Activated naive CD8-positive, alpha-beta T cell treated with anti-CD3 and anti-CD28 coated beads for 36 hours (primary cell): ENCODE measurements around the gene VWA3B. TPM values are rescaled to one million over a fixed set of nuclear protein-coding genes. Genes with fewer than 3 reads are reported as not detected.

ENCODE experiments used
- DNase-seq: peaks from one replicate; pipeline ENCODE4 v3.0.0; 2021
- H3K27ac Mint-ChIP-seq: one replicate; pipeline ENCODE4 v1.8.0; 2022; ENCODE audit warnings: mild to moderate bottlenecking, moderate library complexity, mixed read lengths
- H3K27me3 Mint-ChIP-seq: one replicate; pipeline ENCODE4 v1.8.0; 2022; ENCODE audit warnings: mild to moderate bottlenecking, mixed read lengths
- H3K36me3 Mint-ChIP-seq: one replicate; pipeline ENCODE4 v1.8.0; 2021; ENCODE audit warnings: mild to moderate bottlenecking, mixed read lengths
- H3K4me1 Mint-ChIP-seq: one replicate; pipeline ENCODE4 v1.8.0; 2021; ENCODE audit warnings: mixed read lengths
- H3K4me3 Mint-ChIP-seq: one replicate; pipeline ENCODE4 v1.8.0; 2022; ENCODE audit warnings: mild to moderate bottlenecking, moderate library complexity, mixed read lengths
- H3K9me3 Mint-ChIP-seq: one replicate; pipeline ENCODE4 v1.8.0; 2022; ENCODE audit warnings: mixed read lengths
- total RNA-seq, 2 experiments: library from RNA; stranded (reverse); gene quantifications; one replicate each; pipeline ENCODE4 v1.2.3, GENCODE V29; 2021

The VWA3B gene
- total RNA-seq, 2 experiments from 2014 or later, result not detected

DNA sequence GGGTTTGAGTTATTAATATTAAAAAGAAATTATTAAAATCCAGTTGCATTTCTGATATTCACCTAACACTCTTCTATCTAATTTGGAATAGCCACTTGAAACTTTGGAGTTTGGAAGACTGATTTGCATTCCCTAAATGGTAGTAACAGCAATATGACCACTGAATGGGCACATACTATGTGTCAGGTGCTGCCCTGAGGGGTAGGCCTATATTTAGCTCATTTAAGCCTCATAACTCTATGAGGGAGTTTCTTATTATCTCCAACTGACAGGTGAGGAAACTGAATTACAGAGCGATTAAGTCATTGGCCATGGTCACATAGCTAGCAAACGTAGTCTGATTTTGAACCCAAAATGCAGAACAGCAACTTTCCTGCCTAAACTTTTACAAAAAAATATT, 77.3 kb downstream of the VWA3B start:
- DNase-seq, result no peak
- Mint-ChIP-seq H3K36me3 (no peaks in the 10 kb centered on the region), H3K4me3 (no peak overlapping the region), H3K27me3 (peaks cover 6% of the 10 kb centered on the region), H3K27ac (no peak overlapping the region), H3K4me1 (no peaks in the 10 kb centered on the region), H3K9me3 (no peaks in the 10 kb centered on the region)

DNA sequence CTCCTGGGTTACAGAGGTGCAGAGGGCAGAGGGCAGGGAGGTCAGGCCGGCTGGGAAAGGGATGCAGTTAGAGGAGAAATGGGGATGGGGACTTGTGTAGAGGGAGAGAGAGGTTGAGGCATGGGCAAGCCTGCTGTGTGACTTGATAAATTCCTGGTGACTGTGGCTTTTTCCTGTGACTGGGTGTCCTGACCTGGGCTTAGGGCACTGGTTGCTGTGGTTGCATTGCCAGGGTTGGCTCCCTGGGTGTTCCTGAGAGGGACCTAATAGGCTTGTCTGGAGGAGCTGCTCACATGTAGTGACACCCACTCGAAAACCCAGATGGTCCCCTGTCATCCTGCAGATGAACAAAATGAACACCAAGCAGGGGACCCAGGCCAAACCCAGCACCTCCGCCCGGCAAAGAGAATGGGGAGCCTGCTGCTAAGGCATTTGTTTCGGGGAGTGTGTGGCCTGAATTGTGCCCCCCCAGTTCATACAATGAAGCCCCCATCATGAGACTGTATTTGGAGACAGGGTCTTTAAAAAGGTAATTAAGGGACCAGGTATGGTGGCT, 78.6 kb downstream of the VWA3B start:
- H3K4me1 Mint-ChIP-seq, result no peaks in the 10 kb centered on the region
- H3K9me3 Mint-ChIP-seq, result no peaks in the 10 kb centered on the region
- H3K36me3 Mint-ChIP-seq, result no peaks in the 10 kb centered on the region
- no peak for DNase-seq
- H3K4me3 Mint-ChIP-seq, result no peak overlapping the region
- H3K27ac Mint-ChIP-seq, result no peak overlapping the region
- peaks cover 18% of the 10 kb centered on the region for H3K27me3 Mint-ChIP-seq

DNA sequence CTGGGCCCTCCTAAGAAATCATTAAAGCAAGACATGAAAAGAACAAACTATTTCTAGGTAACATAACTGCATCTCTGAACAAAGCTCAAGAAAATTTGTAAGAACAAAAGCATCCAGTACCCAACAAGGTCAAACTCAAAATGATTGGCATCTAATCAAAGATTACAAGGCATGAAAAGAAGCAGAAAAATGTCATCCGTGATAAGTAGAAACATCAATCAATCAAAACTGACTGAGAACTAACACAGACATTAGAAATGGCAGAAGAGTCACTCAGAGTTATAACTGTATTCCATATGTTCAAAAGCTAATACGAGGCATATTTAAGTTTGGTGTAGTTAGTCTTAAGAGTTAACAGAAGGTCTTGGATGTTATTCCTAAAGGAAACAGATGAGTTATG, 80.9 kb downstream of the VWA3B start:
- no peak overlapping the region for H3K27ac Mint-ChIP-seq
- no peaks in the 10 kb centered on the region for H3K36me3 Mint-ChIP-seq
- H3K4me1 Mint-ChIP-seq, result no peaks in the 10 kb centered on the region
- peaks cover 37% of the 10 kb centered on the region for H3K27me3 Mint-ChIP-seq
- no peaks in the 10 kb centered on the region for H3K9me3 Mint-ChIP-seq
- no peak for DNase-seq
- no peak overlapping the region for H3K4me3 Mint-ChIP-seq

DNA sequence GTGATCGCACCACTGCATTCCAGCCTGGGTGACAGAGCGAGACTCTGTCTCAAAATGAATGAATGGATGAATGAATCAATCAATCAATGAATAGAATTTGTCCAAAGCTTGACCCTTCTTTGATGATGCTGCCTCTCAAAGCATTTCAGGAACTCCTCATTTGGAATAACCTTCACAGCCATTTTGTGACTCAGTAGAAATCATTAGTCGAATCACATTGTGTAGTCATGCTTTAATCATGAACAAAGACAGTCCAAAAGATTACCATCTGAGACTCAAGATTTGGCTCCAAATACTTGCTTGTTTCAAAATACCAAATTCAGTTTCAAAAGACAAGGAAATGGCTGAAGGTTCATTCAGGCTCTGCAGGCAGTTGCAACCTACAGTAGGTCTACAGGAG, 83.1 kb downstream of the VWA3B start:
- Mint-ChIP-seq H3K4me1 (no peaks in the 10 kb centered on the region), H3K27me3 (peaks cover 48% of the 10 kb centered on the region), H3K27ac (no peak overlapping the region), H3K36me3 (no peaks in the 10 kb centered on the region), H3K4me3 (no peak overlapping the region), H3K9me3 (no peaks in the 10 kb centered on the region)
- DNase-seq, result no peak

DNA sequence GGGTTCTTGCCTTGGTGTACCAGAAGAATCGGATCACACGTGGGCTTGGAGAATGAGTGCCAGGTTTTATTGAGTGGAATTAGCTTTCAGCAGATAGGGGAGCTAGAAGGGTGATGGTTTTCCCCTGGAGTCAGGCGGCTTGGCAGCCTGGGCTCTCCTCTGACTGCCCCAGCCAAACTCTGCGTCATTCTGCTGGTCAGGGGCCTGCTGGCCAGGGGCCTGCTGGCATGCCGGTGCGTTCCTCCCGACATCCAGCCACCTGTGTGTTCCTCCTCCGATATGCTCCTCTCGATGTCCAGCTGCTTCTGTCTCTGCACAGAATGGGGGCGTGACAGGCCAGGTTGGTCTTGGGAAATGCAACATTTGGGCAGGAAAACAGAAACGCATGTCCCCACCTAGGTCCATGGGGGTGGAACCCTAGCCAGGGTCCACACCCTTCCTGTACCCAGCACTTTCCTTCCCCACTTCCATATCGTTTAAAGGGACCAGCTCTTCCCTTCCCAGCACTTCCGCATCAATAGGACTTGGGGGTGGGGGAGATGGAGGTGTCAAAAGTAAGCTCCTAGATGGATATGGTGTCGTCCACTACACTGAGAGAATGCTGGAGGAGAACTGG, 85.3 kb downstream of the VWA3B start:
- no peak for DNase-seq
- no peaks in the 10 kb centered on the region for H3K9me3 Mint-ChIP-seq
- no peak overlapping the region for H3K4me3 Mint-ChIP-seq
- H3K4me1 Mint-ChIP-seq, result no peaks in the 10 kb centered on the region
- peaks cover 59% of the 10 kb centered on the region for H3K27me3 Mint-ChIP-seq
- no peak overlapping the region for H3K27ac Mint-ChIP-seq
- H3K36me3 Mint-ChIP-seq, result no peaks in the 10 kb centered on the region

DNA sequence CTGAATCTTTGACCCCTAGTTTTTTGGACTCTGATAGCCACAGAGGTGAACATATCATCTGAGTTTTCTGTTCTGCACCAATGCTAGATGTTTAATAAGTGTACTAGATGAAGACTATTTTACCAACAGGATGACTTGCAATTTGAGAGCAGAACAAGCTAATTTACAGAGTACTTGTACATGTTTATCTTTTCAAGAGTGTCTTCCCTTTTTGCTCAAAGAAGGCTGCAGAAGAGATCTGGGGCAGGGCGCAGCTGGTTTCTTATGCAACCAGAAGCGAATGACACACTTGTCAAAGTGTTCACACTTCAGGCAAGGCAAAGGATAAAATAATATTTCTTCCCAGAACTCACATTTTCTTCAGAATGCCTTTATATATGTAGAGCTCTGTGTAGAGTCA, 86.0 kb downstream of the VWA3B start:
- DNase-seq, result no peak
- no peak overlapping the region for H3K4me3 Mint-ChIP-seq
- no peaks in the 10 kb centered on the region for H3K36me3 Mint-ChIP-seq
- no peak overlapping the region for H3K27ac Mint-ChIP-seq
- H3K9me3 Mint-ChIP-seq, result no peaks in the 10 kb centered on the region
- H3K27me3 Mint-ChIP-seq, result peaks cover 66% of the 10 kb centered on the region
- no peaks in the 10 kb centered on the region for H3K4me1 Mint-ChIP-seq

DNA sequence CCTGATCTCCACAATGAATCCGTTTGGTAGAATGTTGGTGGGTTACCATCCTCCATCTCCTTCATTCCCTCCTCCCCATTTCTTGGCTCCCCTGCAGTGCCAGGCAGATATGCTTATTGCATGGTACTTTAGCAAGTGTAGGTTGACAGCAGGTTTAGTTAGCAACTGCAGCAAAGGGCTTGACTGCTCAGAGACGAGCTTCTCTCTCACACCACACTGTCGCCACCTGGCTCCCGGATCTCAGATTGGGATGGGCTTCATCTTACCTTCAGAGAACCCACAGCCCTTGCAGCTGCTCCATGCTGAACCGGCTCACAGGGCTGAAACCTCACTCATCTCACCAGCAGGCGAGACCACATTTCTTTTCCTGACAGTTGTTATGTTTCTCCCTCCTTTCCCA, 88.8 kb downstream of the VWA3B start:
- peaks cover 69% of the 10 kb centered on the region for H3K27me3 Mint-ChIP-seq
- no peak for DNase-seq
- H3K36me3 Mint-ChIP-seq, result no peaks in the 10 kb centered on the region
- no peak overlapping the region for H3K27ac Mint-ChIP-seq
- no peaks in the 10 kb centered on the region for H3K4me1 Mint-ChIP-seq
- no peak overlapping the region for H3K4me3 Mint-ChIP-seq
- no peaks in the 10 kb centered on the region for H3K9me3 Mint-ChIP-seq

DNA sequence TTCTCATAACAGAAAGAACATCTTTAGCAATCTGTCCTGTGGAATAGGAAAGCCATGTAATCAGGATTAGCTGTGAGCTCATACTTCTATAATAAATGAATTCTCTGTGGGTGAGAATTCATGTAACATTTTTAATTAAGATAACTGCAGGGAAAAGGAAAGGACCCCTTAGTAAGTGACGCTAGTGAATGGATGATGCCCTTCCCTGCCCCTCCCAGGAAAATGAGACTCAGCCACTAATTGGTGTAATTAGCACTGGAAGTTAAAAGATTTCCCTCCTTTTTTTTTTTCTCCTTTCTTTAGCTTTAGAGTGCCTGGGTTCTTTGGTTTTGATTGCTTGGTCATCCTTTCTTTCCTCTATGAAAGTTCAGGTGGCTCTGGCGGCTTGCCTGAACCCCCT, 90.3 kb downstream of the VWA3B start:
- H3K27me3 Mint-ChIP-seq, result peaks cover 68% of the 10 kb centered on the region
- no peaks in the 10 kb centered on the region for H3K4me1 Mint-ChIP-seq
- no peaks in the 10 kb centered on the region for H3K9me3 Mint-ChIP-seq
- H3K36me3 Mint-ChIP-seq, result no peaks in the 10 kb centered on the region
- H3K27ac Mint-ChIP-seq, result no peak overlapping the region
- no peak overlapping the region for H3K4me3 Mint-ChIP-seq
- no peak for DNase-seq

DNA sequence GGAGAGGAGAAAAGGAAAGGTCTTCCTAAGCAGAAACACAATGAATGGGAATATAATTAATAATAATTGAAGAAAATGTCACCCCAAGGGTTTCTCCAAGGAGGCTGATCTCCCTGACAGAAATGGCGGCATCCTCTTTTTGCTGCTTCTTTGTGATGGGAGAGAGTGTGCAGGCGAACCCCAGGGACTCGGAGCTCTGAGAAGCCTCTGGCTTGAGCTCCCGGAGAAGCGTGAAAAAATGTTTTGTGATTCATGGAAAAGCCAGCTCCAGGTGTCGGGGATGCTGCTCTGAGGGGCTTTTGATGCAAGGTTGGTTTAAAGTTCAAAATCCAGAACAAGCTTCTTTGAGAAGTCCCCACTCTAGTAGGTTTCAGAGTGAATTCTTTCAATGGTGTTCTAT, 91.0 kb downstream of the VWA3B start:
- Mint-ChIP-seq H3K9me3 (no peaks in the 10 kb centered on the region), H3K4me1 (no peaks in the 10 kb centered on the region), H3K27ac (no peak overlapping the region), H3K27me3 (peaks cover 61% of the 10 kb centered on the region), H3K36me3 (no peaks in the 10 kb centered on the region), H3K4me3 (no peak overlapping the region)
- no peak for DNase-seq

DNA sequence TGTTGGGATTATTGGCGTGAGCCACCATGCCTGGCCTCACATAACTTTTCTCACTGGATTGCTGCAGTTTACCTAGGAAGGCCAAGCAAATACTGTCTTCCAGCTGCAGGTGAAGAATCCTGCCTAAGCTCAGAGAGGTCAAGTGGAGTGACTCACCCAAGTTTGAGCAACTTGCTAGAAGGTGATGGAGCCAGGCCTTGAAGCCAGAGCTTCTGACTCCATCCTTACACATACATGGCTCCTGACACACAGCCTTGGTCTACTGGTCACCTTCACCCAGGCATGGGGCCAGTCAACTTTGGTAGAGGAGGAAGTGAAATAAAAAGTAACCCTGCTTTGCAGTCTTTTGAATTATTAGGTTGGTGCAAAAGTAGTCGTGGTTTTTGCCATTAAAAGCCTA, 93.5 kb downstream of the VWA3B start:
- Mint-ChIP-seq H3K36me3 (no peaks in the 10 kb centered on the region), H3K27ac (no peak overlapping the region), H3K4me1 (no peaks in the 10 kb centered on the region), H3K9me3 (no peaks in the 10 kb centered on the region), H3K4me3 (no peak overlapping the region), H3K27me3 (peaks cover 50% of the 10 kb centered on the region)
- no peak for DNase-seq

DNA sequence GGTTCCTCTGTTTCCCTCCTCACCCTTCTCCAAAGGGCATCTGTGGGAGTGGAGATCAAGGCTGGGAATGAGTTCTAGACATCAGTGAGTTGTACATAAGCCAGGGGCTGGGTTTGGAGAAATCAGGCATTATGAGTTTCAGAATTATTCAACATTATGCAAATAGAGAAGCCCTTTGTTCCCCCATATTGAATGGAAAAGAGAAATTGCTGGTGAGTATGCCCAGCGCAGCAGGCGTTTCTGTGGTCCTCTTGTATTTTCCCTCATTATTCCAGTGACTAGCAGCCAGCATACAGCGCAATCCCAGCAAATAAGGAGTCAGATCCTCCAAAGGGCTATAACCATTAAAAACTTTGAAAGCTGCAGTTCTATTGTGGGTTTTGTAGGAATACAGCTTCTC, 94.4 kb downstream of the VWA3B start:
- Mint-ChIP-seq H3K4me3 (no peak overlapping the region), H3K9me3 (no peaks in the 10 kb centered on the region), H3K4me1 (no peaks in the 10 kb centered on the region), H3K36me3 (no peaks in the 10 kb centered on the region), H3K27me3 (peaks cover 44% of the 10 kb centered on the region), H3K27ac (no peak overlapping the region)
- DNase-seq, result no peak

DNA sequence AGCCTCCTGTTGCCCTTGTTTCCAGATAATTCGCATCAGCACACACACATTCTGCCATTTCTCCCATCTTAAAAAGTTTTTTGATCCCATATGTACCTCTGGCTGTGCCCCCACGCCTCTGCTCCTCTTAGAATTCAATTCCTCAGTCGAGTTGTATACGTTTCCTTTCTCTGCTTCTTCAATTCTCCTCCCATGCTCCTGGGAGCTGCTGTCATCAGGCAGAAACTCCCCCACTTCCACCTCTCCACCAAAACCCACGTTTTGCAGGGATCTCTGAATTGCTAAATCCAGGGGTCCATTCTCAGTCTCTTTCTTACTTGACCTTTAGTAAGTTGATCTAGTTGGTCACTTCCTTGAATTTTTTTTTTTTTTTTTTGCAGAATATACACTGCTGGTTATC, 98.8 kb downstream of the VWA3B start:
- no peak for DNase-seq
- H3K4me1 Mint-ChIP-seq, result no peaks in the 10 kb centered on the region
- no peak overlapping the region for H3K4me3 Mint-ChIP-seq
- H3K27ac Mint-ChIP-seq, result no peak overlapping the region
- H3K36me3 Mint-ChIP-seq, result no peaks in the 10 kb centered on the region
- H3K27me3 Mint-ChIP-seq, result peaks cover 10% of the 10 kb centered on the region
- H3K9me3 Mint-ChIP-seq, result no peaks in the 10 kb centered on the region

DNA sequence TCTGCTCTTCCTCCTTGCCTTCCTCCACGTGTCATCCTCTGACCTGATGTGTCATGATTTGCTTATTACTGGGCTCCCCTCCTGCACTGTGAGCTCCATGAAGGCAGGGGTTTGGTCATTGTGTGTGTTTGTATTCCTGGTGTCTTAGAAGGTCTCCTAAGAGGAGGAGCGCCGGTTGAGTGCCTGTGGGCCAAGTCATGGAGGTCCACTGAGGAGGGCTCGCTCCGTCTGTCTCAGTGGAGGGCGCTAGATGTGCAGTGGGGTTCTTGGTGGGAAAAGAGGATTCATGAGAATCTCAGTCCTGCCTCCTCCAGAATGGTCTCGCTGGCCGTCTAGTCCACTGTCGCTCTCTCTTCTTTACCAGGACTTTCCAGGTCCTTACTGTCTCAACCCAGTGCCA, 100.2 kb downstream of the VWA3B start:
- Mint-ChIP-seq H3K4me3 (no peak overlapping the region), H3K27me3 (no peaks in the 10 kb centered on the region), H3K27ac (no peak overlapping the region), H3K36me3 (no peaks in the 10 kb centered on the region), H3K4me1 (no peaks in the 10 kb centered on the region), H3K9me3 (no peaks in the 10 kb centered on the region)
- DNase-seq, result no peak

DNA sequence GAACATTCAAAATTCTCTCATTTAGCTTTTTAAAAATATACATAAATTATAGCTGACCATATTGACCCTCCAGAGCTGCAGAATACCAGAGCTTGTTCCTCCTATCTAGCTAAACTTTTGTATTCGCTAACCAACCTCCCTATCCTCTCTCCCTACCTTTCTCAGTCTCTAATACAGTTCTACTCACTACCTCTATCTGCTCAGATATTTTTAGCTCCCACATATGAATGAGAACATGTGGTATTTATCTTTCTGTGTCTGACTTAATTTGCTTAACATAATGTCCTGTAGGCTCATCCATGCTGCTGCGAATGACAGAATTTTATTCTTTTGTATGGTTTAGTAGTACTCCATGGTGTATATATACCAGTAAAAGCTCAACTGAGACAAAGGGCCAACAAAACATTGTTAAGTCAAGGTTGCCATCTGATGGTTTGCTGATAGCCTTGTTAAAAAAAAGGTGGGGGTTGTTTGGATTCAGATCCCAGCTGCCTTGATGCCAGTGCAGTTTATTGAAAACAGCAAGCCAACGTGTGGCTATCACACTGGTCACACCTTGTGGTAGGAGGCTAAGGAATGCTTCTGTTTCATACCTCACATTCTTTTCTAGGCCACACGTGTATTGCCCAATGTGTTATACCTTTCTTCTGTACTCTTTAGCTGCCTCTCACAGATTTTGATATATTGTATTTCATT, 101.5 kb downstream of the VWA3B start:
- Mint-ChIP-seq H3K9me3 (no peaks in the 10 kb centered on the region), H3K36me3 (no peaks in the 10 kb centered on the region), H3K27me3 (no peaks in the 10 kb centered on the region), H3K4me3 (no peak overlapping the region), H3K27ac (no peak overlapping the region), H3K4me1 (no peaks in the 10 kb centered on the region)
- DNase-seq, result no peak

DNA sequence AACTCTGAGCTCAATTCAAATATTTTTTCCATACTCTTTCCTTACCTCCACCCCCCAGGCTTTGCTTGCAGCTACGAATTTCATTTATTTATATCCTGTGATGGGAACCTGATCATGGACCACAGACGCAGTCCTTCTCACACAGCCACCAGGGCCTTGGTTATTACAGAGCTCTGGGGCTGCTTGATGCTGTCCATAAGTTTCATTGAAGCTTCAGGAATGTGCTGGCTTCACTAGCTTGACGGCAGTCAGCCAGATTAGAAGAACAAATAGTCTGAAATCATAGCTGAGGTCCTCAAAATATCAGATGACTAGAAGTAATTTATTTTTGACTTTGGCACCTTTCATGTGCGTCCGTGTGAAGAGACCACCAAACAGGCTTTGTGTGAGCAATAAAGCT, 104.9 kb downstream of the VWA3B start:
- Mint-ChIP-seq H3K27me3 (peaks cover 6% of the 10 kb centered on the region), H3K9me3 (no peaks in the 10 kb centered on the region)

DNA sequence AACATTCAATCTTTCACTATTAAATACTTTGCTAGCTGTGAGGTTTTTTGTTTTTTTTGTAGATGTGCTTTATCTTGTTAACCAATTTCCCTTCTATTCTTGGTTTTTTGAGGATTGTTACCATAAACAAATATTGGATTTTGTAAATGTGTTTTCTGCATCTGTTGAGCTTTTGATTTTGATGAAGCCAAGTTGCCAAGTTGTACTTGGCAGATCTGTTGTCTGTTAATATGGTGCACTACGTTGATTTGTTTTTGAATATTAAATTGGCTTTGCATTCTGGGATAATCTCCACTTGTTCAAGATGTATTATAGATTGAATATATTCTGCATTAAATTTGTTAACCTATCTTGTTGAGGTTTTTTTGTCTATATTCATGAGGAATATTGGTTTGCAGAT, 114.6 kb downstream of the VWA3B start:
- H3K9me3 Mint-ChIP-seq, result no peaks in the 10 kb centered on the region
- H3K27ac Mint-ChIP-seq, result no peak overlapping the region
- peaks cover 5% of the 10 kb centered on the region for H3K4me1 Mint-ChIP-seq
- H3K36me3 Mint-ChIP-seq, result no peaks in the 10 kb centered on the region
- peaks cover 19% of the 10 kb centered on the region for H3K27me3 Mint-ChIP-seq
- no peak for DNase-seq
- no peak overlapping the region for H3K4me3 Mint-ChIP-seq

More for the DNA sequence above, 104.9 kb downstream of the VWA3B start:
- Mint-ChIP-seq H3K4me3 (no peak overlapping the region), H3K27ac (no peak overlapping the region), H3K36me3 (no peaks in the 10 kb centered on the region), H3K4me1 (no peaks in the 10 kb centered on the region)
- DNase-seq, result no peak
